Hepatic stellate cell (primary cell): Measurements from ENCODE around the gene ADAM8.
A peak's percentile ranks its signal among the peaks of the same experiment; 100 is the strongest.
"Not testable (repeated sequence)": the region's sequence is repeated elsewhere in the genome, so short reads cannot be mapped to it uniquely, and the experiment has no call there.

ENCODE experiments used
- DNase-seq: peaks from one replicate; pipeline ENCODE4 v3.0.0; 2011; ENCODE audit warnings: low spot score

The ADAM8 gene

DNA sequence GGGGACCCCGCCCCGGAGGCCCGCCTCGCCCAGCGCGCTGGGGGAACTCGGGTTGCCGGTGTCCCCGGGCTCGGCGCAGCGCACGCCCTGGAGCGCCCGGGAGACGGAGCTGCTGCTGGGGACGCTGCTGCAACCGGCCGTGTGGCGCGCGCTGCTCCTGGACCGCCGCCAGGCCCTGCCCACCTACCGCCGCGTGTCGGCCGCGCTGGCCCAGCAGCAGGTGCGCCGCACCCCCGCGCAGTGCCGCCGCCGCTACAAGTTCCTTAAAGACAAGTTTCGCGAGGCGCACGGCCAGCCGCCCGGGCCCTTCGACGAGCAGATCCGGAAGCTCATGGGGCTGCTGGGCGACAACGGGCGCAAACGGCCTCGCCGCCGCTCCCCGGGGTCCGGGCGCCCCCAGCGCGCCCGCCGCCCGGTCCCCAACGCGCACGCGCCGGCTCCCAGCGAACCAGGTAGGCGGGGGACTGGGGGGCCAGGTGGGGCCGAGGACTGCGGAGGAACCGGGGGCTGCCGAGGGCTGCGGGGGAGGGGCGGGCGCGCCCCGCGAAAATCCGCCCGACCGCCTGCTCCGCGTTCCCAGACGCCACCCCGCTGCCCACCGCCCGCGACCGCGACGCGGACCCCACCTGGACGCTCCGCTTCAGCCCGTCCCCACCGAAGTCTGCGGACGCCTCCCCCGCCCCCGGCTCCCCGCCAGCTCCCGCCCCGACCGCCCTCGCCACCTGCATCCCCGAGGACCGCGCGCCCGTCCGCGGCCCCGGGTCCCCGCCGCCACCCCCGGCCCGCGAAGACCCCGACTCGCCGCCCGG lies 46.1 kb downstream of the ADAM8 start:
- DNase-seq, result no peak

DNA sequence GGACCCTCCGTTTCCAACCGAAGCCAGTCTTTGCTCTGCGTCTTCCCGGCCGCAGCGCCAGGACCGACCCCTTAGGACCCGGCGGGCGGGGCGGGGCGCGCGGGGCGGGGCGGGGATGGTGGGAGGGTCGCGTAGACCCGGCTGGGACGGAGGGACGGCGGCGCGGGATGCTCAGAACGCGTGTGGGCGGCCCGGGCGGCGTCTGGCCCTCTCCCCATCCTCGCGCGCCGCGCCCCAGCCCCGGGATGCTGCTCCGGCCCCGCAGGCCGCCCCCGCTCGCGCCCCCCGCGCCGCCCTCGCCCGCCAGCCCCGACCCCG lies 46.7 kb downstream of the ADAM8 start, which contains the start of gene UTF1:
TSS of gene UTF1 (plus strand) at position 174 of the 318 bp plus-strand sequence. CDS start at position 246, 72 bp downstream.
- no peak for DNase-seq

DNA sequence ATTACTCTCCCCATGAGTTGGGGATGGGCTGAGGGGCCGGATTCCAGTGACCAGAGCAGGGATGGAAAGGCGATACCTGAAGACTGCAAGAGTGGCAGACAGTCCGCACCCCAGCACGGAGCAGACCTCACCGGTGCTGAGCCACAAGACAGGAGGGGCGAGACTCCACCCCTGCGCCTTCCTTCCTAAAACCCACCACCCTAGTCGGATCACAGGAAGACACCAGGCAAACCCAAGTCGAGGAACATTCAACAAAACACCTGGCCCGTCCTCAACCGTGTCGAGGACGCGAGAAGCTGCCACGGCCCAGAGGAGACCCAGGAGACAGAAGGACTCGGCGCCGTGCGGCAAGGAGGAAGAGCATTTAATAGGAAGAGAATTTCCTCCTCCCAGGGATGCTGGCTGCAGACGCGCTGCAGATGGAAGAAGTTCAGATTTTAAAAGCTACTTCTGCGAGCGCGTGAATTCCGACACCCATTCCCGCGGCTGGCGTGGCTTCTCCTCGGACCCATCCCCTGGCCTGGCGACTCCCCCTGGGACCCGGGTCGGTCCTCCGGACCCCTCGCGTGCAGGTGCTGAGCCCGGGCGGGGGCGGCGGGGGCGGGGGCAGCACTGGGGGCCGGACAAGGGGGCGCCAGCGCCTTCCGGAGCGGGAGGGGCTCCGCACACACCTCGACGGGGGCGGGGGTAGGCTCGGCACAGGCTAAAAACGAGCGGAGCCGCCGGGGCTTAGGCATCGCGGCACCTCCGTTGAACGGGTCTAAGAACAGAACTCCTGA lies 47.2 kb downstream of the ADAM8 start:
- DNase-seq, result no peak

DNA sequence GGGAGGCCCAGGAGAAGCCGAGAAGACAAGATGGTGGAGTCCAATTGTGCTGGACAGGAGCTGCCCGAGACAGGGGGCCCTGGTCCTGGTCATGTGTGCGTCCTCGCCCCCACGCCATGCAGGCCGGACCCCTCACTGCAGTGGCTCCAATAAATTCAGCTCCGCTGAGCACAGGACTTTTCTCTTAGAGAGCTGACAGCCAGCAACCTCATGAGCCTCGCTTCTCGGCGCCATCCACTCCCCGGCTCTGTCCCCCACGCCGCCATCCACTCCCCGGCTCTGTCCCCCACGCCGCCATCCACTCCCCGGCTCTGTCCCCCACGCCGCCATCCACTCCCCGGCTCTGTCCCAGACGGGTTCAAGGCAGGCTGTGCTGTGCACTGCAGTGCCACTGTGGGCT lies 49.4 kb downstream of the ADAM8 start:
- no peak for DNase-seq

DNA sequence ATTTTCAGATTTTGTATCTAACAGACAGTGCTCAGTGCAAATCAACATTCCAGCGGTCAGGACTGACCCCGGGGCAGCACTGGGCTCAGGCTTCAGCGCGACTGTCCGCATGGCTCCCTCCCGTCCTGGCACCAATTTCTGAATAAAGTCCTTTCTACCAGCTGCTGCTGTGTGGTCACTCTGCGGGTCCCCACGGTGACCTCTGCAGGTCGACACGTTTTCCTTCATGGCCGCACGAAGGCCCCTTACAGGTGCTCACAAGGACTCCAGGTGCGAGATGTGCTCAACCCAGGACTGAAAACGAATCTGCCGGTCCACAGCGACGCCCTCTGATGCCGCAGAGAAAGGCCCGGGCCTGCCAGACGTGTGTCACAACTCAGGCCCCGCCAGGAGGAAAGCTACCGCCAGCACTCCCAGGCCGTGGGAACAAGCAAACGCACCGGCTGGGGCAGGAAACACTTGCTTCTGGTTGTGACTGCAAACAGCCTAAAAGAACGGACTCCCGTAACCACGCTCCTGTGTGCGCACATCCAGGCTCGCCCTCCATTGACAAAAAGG lies 50.3 kb downstream of the ADAM8 start:
- DNase-seq, result no peak

DNA sequence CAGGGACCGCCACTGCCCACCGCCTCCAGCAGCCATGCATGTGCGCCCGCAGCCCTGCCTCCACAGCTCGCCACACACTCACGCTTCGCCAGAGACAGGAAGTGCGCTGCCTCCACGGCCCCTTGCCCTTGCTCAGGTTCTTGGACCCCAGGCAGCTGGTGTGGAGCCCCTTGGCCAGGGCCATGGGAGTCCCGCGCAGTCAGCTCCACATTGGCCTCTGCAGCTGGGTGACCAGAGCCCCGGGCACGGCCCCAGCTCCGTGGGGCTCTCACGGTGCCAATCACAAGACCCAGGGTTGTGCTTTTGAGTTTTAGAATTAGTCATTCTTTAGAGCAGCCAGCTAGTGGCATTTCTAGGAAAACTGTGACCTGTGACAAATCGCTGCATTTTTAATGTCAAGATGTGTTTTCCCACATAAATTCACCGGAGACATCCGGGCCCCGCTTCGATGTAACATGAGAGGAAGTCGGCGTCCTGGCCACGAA lies 50.9 kb downstream of the ADAM8 start:
- DNase-seq, result no peak

DNA sequence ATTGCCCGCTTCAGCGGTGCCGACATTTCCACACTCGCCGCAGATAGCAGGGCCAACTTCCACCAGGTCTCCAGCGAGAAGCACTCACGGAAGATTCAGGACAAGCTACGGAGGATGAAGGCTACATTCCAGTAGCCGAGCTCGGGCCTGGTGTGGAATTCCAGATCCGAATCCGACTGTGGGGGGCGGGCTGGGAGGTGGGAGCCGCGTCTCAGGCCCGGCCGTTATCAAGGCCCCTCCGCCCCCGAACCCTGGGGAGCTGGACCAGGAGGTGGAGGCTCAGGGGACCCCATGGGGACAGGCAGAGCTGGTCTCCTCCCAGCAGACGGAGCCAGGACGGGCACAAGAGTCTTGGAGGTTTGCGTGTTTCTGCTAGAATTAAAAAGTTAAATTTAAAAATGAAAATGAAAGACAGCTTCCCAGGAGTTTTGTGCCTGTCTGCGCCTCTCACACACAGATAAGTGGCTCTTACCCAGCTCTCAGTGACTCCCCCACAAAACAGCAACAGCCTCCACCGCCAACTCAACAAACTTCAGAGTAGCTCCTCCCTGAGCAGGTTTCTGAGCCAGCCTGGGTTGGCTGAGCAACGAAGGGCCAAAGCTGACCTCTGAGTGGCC lies 51.8 kb downstream of the ADAM8 start:
- DNase-seq, result peak; percentile 53

DNA sequence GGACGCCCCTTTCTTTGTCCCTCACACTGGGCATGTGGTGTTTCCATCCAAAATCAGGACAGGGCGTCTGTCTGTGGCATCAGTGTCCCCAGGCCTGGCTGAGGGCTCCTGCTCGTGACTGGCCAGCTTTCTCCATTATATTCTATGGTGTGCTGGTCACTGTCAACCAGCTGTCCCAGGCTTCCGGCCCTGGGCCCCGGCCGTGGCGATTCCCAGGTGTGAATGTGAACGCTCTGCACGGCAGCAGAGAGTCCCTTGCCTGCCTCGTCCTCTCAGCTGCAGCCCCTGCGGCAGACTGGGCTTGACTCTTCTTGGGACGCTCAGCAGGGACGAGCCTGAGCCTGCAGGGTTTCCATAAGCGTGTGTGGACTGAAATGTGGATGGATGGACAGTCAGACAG lies 52.6 kb downstream of the ADAM8 start:
- DNase-seq, result no peak

DNA sequence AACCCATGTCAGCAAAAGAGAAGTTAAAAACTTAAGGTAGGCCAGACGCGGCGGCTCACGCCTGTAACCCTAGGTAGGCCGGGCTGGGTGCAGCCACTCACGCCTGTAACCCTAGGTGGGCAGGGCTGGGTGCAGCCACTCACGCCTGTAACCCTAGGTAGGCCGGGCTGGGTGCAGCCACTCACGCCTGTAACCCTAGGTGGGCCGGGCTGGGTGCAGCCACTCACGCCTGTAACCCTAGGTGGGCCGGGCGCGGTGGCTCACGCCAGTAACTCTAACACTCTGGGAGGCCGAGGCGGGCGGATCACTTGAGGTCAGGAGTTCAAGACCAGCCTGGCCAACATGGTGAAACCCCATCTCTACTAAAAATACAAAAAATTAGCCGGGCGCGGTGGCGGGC lies 54.9 kb downstream of the ADAM8 start:
- DNase-seq, result not testable (repeated sequence)

DNA sequence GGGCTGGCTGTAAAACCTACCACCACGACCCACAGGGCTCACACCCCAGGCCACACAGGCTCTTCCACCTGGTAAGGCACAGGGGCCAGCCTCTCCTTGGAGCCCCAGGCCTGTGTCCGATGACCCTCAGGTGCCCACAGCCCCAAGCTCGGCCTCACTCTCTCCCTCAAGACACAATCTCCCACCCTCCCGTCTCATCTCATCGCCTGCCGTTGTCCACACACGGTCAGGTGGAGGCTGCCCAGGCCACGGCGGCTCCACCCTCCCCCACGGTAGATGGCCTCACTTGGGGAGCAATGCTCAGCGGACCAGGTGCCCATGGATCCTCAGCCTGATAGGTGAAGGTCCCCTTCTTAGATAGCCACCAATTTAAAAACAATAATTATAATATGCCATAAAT lies 55.3 kb downstream of the ADAM8 start:
- no peak for DNase-seq

DNA sequence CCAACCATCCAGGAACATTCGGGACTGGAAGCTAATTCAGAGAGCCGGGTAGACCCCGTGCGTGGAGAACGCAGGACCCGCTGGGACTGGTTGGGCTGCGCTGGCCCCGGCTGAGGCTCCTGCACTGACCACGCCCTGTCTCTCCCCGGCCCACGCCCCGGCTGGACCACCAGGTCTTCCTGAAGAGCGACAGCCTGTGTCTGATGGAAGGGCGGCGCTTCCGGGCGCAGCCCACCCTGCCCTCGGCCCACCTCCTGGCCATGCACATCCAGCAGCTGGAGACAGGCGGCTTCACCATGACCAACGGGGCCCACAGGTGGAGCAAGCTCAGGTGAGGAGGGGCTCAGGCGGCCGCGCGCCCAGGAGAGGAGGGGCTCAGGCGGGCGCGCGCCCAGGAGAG lies 56.9 kb downstream of the ADAM8 start:
- no peak for DNase-seq

DNA sequence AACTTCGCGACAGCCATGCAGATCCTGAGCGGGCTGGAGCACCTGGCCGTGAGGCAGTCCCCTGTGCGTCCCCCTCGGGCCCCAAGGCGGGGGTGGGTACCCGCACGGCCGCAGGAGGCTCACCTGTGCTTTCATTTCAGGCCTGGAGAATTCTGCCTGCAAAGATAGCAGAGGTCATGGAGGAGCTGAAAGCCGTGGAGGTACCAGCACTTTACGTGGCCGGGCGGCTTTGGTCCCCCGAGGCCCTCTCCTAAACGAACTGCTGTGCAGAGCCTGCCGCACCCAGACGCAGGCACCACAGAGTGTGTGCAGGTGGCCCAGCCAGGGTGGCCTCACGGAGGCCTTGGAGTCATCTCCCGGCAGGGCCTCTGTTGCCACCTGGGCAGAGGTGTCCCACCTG lies 57.8 kb downstream of the ADAM8 start:
- DNase-seq, result no peak

DNA sequence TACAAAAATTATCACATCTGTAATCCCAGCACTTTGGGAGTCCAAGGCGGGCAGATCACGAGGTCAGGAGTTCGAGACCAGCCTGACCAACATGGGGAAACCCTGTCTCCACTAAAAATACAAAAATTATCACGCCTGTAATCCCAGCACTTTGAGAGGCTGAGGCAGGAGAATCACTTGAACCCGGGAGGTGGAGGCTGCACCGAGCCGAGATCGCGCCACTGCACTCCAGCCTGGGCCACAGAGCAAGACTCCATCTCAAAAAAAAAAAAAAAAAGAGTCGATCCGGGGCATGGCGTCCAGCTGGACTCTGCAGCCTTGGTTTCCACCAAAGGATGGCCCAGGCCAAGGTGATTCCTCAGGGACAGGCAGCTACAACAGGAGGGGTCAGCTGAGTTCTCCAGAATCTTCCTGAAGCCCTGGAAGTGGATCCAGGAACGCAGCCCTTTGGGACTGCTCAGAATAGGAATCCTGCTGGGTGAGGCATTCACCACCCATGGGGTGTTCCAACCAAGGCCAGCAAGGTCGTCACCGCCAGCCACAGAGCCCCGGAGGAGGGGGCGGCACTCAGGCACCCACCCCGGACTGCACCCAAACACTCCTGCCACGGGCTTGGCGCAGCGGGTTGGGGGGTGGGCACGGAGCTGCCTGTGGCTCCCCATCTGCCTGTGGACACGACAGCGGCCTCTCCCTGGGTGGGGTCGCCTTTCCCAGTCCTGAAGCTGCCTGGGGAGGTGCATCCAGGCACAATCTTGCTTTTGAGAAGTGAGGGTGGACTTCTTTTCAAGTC lies 58.7 kb downstream of the ADAM8 start:
- no peak for DNase-seq

DNA sequence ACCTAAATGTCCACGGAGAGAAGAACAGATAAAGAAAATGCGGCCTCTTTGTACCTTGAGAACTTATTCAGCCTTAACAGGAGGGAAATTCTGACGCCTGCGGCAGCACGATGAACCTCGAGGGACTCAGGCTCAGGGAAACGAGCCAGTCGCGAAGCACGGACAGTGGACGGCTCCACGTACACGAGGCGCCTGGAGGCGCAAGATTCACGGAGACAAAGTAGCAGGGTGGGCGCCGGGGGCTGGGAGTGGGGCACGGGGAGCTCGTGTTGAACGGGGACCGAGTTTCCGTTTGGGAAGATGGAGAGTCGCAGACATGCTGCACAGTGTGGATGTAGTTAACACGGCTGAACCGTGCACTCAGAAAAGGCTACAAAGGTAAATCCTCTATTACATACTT lies 59.9 kb downstream of the ADAM8 start:
- no peak for DNase-seq

DNA sequence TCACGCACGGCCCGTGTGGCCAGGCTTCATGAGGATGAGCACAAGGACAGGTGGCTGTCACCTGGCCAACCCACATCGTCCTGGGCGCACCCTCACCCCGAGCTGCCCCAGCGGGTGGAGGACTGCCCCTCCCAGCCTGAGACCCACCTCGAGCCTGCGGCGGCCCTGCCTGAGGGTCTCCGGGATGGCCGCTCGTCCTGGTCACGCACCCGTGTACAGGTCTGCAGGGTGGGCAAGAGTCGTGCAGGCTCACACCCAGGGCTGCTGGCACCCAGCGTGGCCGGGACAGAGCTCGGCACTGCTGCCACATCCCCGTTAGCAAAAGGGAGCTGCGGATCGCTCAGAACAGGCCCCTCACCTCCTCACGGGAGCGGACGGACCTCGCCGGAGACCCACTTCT lies 61.1 kb downstream of the ADAM8 start:
- no peak for DNase-seq

DNA sequence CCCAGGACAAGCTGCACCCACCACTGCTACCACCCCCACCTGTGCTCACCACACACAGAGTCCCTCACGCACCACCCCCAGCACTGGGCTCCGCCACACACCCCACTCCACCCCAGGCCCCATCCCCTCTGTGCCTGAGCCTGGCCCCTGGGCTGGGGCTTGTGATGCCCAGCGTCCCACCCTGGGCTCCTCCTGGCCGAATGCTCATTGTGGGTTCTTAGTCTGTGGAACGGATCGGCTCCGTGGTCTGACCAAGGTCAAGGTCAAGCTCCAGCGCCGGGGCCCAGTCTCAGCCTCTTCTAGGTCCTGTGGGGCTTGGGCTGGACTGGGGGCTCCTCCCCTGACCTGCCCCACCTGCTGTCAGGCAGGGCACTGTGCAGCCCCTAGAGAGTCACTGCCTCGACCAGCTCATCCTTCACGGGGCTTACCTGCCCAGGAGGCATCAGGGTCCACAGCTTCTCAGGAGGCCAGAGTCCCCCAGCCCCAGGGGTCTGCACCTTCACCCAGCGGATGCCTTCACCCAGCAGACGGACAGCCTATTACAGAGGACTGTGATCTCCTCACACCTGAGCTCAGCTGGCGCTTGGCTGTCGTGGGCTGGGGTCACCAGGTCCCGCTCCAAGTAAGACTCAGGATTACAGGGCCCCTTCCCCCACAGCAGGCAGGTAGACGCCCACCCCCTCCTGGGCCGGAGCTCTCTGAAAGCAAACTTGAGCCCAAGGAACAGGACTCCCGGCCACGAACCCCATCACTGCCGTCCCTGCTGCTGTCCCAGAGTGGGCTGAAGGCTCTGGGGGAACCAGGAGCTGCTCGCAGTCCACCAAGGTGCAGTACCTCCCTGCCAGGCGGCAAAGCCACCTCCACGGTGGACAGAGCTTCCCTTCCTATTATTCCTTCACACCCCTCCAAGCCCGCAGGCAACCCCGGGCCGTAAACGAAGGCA lies 61.9 kb downstream of the ADAM8 start:
- DNase-seq, result no peak

DNA sequence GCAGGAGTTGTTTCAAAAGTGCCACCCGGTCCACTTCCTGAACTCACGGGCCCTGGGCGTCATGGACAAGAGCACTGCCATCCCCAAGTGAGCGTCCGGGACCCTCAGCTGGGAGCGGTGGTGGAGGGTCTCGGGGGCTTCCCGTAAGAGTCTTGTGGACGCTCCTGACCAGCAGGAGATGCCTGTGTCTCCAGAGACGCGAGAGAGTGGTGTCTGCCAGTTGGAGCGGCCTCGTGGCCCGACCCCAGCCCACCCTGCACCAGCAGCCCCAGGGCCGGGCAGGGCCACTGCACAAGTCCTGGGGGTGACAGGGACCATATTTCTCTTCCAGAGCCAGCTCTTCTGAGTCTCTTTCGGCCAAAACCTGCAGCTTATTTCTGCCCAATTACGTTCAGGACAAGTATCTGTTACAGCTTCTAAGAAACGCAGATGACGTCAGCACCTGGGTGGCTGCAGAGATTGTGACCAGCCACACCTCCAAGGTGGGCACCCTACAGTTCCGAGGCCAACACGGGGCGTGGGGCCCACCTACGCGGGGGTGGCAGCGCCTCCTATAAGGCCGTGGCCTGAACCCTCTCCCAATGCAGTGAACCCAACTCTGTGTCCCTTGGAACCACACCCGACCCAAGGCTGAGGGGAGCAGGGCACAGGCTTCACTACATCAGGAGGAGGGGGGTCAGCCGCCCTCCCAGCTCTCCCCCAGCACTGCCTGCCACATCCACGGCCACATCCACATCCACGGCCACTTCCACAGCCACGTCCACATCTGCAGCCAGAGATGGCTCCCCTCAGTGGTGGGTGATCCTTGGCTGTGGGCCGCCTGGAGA lies 62.8 kb downstream of the ADAM8 start:
- DNase-seq, result no peak

DNA sequence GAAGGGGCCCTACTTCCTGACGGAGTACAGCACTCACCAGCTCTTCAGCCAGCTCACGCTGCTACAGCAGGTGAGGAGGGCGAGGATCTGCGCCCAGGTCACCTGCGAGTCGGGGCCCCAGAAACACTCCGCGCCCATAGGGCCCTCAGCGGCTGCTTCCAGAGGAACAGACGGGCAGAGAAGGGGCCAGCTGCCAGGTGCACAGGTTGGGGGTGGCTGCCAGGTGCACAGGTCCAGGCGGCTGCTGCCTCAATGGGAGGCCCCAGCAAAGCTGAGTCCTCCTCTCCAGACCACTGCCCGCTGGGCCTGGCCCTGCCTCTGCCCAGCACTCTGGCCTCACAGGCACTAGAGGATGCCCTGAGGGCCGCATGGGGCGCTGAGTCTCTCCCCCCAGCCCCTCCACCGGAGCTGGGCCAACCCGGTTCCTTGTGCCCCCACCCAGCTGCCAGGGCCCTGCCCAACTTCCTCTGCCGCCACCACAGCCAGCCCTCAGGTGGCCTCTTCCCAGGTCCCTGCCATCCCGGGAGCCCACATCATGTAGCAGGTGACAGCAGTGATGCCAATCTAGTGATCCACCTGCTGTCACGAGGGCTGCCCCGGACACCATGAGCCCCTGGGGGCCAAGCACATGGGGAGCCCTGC lies 63.7 kb downstream of the ADAM8 start:
- DNase-seq, result no peak
